Chondrocyte (in vitro differentiated cells): ENCODE results near the gene EHBP1. TPM values are rescaled to one million over a fixed set of nuclear protein-coding genes. Genes with fewer than 3 reads are reported as not detected.

Experiments used
- DNase-seq: peaks from one replicate; pipeline ENCODE4 v3.0.0; 2021; ENCODE audit warnings: mixed read lengths, low spot score
- H3K27ac Mint-ChIP-seq: one replicate; pipeline ENCODE4 v1.8.0; 2021; ENCODE audit warnings: mild to moderate bottlenecking, moderate library complexity, mixed read lengths; ENCODE audit not compliant: unreplicated experiment
- H3K27me3 Mint-ChIP-seq: 2 replicates; pipeline ENCODE4 v1.8.0; 2021; ENCODE audit warnings: low read depth, mixed read lengths
- H3K36me3 Mint-ChIP-seq: 2 replicates; pipeline ENCODE4 v1.8.0; 2021; ENCODE audit warnings: low read depth, mixed read lengths
- H3K4me1 Mint-ChIP-seq: 2 replicates; pipeline ENCODE4 v1.8.0; 2021; ENCODE audit warnings: low read depth, mild to moderate bottlenecking, mixed read lengths
- H3K4me3 Mint-ChIP-seq: one replicate; pipeline ENCODE4 v1.8.0; 2021; ENCODE audit warnings: mild to moderate bottlenecking, moderate library complexity, mixed read lengths; ENCODE audit not compliant: unreplicated experiment
- H3K9me3 Mint-ChIP-seq: 2 replicates; pipeline ENCODE4 v1.8.0; 2021; ENCODE audit warnings: low read depth, mixed read lengths
- CTCF ChIP-seq: fragments of 200-600 bp; sonication (generic); IDR thresholded peaks from 2 replicates; pipeline ENCODE4 v1.5.0; 2021; ENCODE audit warnings: antibody characterized with exemption, mild to moderate bottlenecking, moderate library complexity
- total RNA-seq: library from RNA; stranded (reverse); gene quantifications from 3 replicates; pipeline ENCODE4 v1.2.1, GENCODE V29; 2021

The EHBP1 gene
- total RNA-seq, 1 donor from 2014 or later = 48.6 TPM

- Mint-ChIP-seq H3K4me1 (peaks cover 41% of the 10 kb centered on the region), H3K4me3 (no peak overlapping the region), H3K27ac (peak overlapping the region; percentile 29), H3K9me3 (peaks cover 20% of the 10 kb centered on the region), H3K27me3 (no peaks in the 10 kb centered on the region), H3K36me3 (peaks cover 10% of the 10 kb centered on the region)
- no peak for TF ChIP-seq CTCF
- no peak for DNase-seq
Observed at GRCh38 chr2:62732262-62732777, 26.8 kb downstream of the EHBP1 start.

GRCh38 chr2:62733546-62733945, 28.0 kb downstream of the EHBP1 start:
- TF ChIP-seq CTCF = no peak
- H3K36me3 Mint-ChIP-seq = peaks cover 10% of the 10 kb centered on the region
- H3K4me3 Mint-ChIP-seq = peak overlapping the region; percentile 17
- no peaks in the 10 kb centered on the region for H3K27me3 Mint-ChIP-seq
- peaks cover 42% of the 10 kb centered on the region for H3K4me1 Mint-ChIP-seq
- H3K9me3 Mint-ChIP-seq = peaks cover 20% of the 10 kb centered on the region
- H3K27ac Mint-ChIP-seq = peak overlapping the region; percentile 72
- DNase-seq = no peak

- H3K4me3 Mint-ChIP-seq = no peak overlapping the region
- H3K27me3 Mint-ChIP-seq = no peaks in the 10 kb centered on the region
- peaks cover 3% of the 10 kb centered on the region for H3K36me3 Mint-ChIP-seq
- peaks cover 67% of the 10 kb centered on the region for H3K4me1 Mint-ChIP-seq
- peak overlapping the region; percentile 72 for H3K27ac Mint-ChIP-seq
- no peak for DNase-seq
- peaks cover 5% of the 10 kb centered on the region for H3K9me3 Mint-ChIP-seq
- no peak for TF ChIP-seq CTCF
Observed at GRCh38 chr2:62736899-62737559, 31.5 kb downstream of the EHBP1 start.

GRCh38 chr2:62738981-62739936, 33.7 kb downstream of the EHBP1 start:
- Mint-ChIP-seq H3K27me3 (no peaks in the 10 kb centered on the region), H3K9me3 (no peaks in the 10 kb centered on the region), H3K27ac (peak overlapping the region; percentile 82), H3K4me3 (no peak overlapping the region), H3K36me3 (no peaks in the 10 kb centered on the region), H3K4me1 (peaks cover 72% of the 10 kb centered on the region)
- no peak for DNase-seq
- no peak for TF ChIP-seq CTCF

GRCh38 chr2:62740221-62740620, 34.7 kb downstream of the EHBP1 start:
- Mint-ChIP-seq H3K9me3 (no peaks in the 10 kb centered on the region), H3K27ac (peak overlapping the region; percentile 4), H3K36me3 (no peaks in the 10 kb centered on the region), H3K4me3 (no peak overlapping the region), H3K27me3 (no peaks in the 10 kb centered on the region), H3K4me1 (peaks cover 69% of the 10 kb centered on the region)
- no peak for DNase-seq
- TF ChIP-seq CTCF = no peak
